HG02642 (cell line): ENCODE measurements around the gene BRME1.

Experiments used
- ATAC-seq: cut with Tn5 transposase; IDR thresholded peaks from one replicate; pipeline ENCODE4 v1.9.1; 2021; ENCODE audit warnings: mild to moderate bottlenecking; ENCODE audit not compliant: unreplicated experiment, poor library complexity

The BRME1 gene

DNA sequence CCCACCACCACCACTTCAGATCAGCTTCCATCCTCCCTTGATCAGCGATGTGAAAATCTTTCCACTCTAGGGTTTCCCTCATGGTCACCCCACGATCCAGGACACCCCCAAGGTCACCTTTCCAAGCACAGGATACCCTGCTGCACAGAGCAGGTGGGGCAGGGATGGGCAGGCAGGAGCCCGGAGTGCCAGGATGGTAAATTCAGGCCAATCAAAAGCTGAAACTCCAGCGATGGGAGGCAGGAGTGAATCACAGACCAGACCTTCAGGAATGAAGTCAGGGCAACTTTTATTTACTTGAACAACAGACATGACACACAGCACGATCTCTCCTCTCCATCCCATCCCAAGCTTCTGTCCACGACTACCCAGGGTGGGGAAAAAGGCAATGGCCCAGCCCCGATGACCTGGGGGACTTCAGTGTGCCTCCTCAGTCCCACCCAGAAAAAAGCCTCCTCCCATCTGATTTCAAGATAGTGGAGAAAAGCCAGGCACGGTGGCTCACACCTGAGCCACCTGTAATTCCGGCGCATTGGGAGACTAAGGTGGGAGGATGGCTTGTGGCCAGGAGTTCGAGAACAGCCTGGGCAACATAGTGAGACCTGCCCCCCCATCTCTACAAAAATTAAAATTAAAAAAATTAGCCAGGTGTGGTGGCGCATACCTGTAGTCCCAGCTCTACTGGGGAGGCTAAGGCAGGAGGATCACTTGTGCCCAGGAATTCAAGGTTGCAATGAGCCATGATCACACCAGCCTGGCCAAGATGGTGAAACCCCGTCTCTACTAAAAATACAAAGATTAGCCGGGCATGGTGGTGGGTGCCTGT is 71.5 kb downstream of the BRME1 start:
- no peak for ATAC-seq

GRCh38 chr19:13833330-13834243 is 72.3 kb downstream of the BRME1 start:
- ATAC-seq: peak; percentile 83
